Tracheal epithelial cell (primary cell): ENCODE measurements around the gene ZKSCAN7. TPM values are rescaled to one million over a fixed set of nuclear protein-coding genes. Genes with fewer than 3 reads are reported as not detected.

Experiments used
- total RNA-seq: library from RNA; depleted of rRNA; stranded (reverse); fragments of >200 nt; gene quantifications from 2 replicates; pipeline ENCODE4 v1.2.1, GENCODE V29; 2014

The ZKSCAN7 gene
- 1.3 and 3.9 TPM in 2 replicates for total RNA-seq

GRCh38 chr3:44554626-44555592 is at the start of gene ZKSCAN7:
Gene ZKSCAN7, plus strand, starts transcription at chr3:44555193. Its CDS starts 1,855 bp downstream, at chr3:44557048.

GRCh38 chr3:44584646-44585501 is 29.9 kb downstream of the ZKSCAN7 start, which contains the start of gene ZNF660:
Gene ZNF660, plus strand, starts transcription at chr3:44584964. Its CDS starts 9,230 bp downstream, at chr3:44594194.

Other genes starting within 250 kb of the ZKSCAN7 start
- 25.3 and 46.0 TPM in 2 replicates for gene TCAIM, start 216.4 kb upstream of the ZKSCAN7 start, total RNA-seq
- gene ZNF445, start 77.5 kb upstream of the ZKSCAN7 start, total RNA-seq, result 4.0 and 5.1 TPM in 2 replicates
- gene ZNF660, start 29.8 kb downstream of the ZKSCAN7 start, total RNA-seq, result 1.4 TPM in 1 of 2 replicates, not detected in the other
- 11.6 and 15.6 TPM in 2 replicates for gene ZNF197, start 69.8 kb downstream of the ZKSCAN7 start, total RNA-seq
- gene ZNF35, start 93.5 kb downstream of the ZKSCAN7 start, total RNA-seq, result 14.9 and 15.1 TPM in 2 replicates
- 2.7 and 5.8 TPM in 2 replicates for gene ZNF502, start 157.5 kb downstream of the ZKSCAN7 start, total RNA-seq
- gene ZNF501, start 174.4 kb downstream of the ZKSCAN7 start, total RNA-seq, result 2.8 and 4.3 TPM in 2 replicates
- gene KIAA1143, start 206.4 kb downstream of the ZKSCAN7 start, total RNA-seq, result 11.1 and 21.3 TPM in 2 replicates
- 0.85 and 2.4 TPM in 2 replicates for gene KIF15, start 206.6 kb downstream of the ZKSCAN7 start, total RNA-seq